CD4-positive, alpha-beta memory T cell (primary cell): ENCODE data around the gene ST3GAL4. TPM values are rescaled to one million over a fixed set of nuclear protein-coding genes. Genes with fewer than 3 reads are reported as not detected.

Experiments
- CTCF ChIA-PET: fragments of 350-600 bp; sonication (Branson Sonifier 250); formaldehyde crosslinking; loops from one replicate; lab custom pipeline; 2021; ENCODE audit warnings: inconsistent platforms; ENCODE audit not compliant: partially characterized antibody; lab: Charles Lee
- POLR2A ChIA-PET: fragments of 350-600 bp; sonication (Branson Sonifier 250); formaldehyde crosslinking; loops from one replicate; lab custom pipeline; 2021; ENCODE audit not compliant: partially characterized antibody; lab: Charles Lee
- DNase-seq, 5 donors: peaks; one replicate each; pipeline versions ENCODE4 v3.0.0 to v3.0.0-alpha.2; 2020 to 2022; ENCODE audit warnings: mixed read lengths in 1 of 5
- H3K27ac ChIP-seq: one replicate; pipeline ENCODE4 v1.7.0; 2013; ENCODE audit warnings: low read depth, low read length
- H3K27me3 ChIP-seq: 2 replicates; pipeline ENCODE4 v1.7.0; 2013; ENCODE audit warnings: mild to moderate bottlenecking, low read length, moderate library complexity; ENCODE audit not compliant: insufficient read depth
- H3K36me3 ChIP-seq: 2 replicates; pipeline ENCODE4 v1.7.0; 2013; ENCODE audit warnings: mild to moderate bottlenecking, low read length, moderate library complexity; ENCODE audit not compliant: insufficient read depth
- H3K4me1 ChIP-seq: 2 replicates; pipeline ENCODE4 v1.7.0; 2013; ENCODE audit warnings: mild to moderate bottlenecking, low read length, moderate library complexity; ENCODE audit not compliant: insufficient read depth
- H3K4me3 ChIP-seq, 2 donors: one replicate each; pipeline ENCODE4 v1.7.0; 2013; ENCODE audit warnings: low read length in 2 of 2, mild to moderate bottlenecking in 1 of 2
- H3K9me3 ChIP-seq, 2 donors: one replicate each; pipeline ENCODE4 v1.7.0; 2013; ENCODE audit warnings: low read length in 2 of 2, control low read depth in 1 of 2; ENCODE audit not compliant: control insufficient read depth in 1 of 2
- H3K27ac Mint-ChIP-seq, 7 donors: one replicate each; pipeline ENCODE4 v1.8.0; 2020 to 2021; ENCODE audit warnings: mixed read lengths in 7 of 7, mild to moderate bottlenecking in 6 of 7, inconsistent platforms in 3 of 7, moderate library complexity in 3 of 7
- H3K27me3 Mint-ChIP-seq, 2 donors: one replicate each; pipeline ENCODE4 v1.8.0; 2020 to 2021; ENCODE audit warnings: mixed read lengths in 2 of 2
- H3K36me3 Mint-ChIP-seq, 2 donors: one replicate each; pipeline ENCODE4 v1.8.0; 2020 to 2021; ENCODE audit warnings: mixed read lengths in 2 of 2, inconsistent platforms in 1 of 2, mild to moderate bottlenecking in 1 of 2
- H3K4me1 Mint-ChIP-seq, 4 donors: one replicate each; pipeline ENCODE4 v1.8.0; 2020 to 2021; ENCODE audit warnings: mixed read lengths in 4 of 4, mild to moderate bottlenecking in 1 of 4
- H3K4me3 Mint-ChIP-seq, 8 donors: one replicate each; pipeline ENCODE4 v1.8.0; 2020 to 2021; ENCODE audit warnings: mixed read lengths in 8 of 8, mild to moderate bottlenecking in 7 of 8, moderate library complexity in 6 of 8, inconsistent platforms in 3 of 8
- H3K9me3 Mint-ChIP-seq, 8 donors: one replicate each; pipeline ENCODE4 v1.8.0; 2020 to 2021; ENCODE audit warnings: mixed read lengths in 8 of 8, mild to moderate bottlenecking in 5 of 8, inconsistent platforms in 3 of 8, moderate library complexity in 1 of 8
- intact Hi-C: fragments of 100-400 bp; cut with micrococcal nuclease; formaldehyde crosslinking; loops from one replicate; pipeline ENCODE4 v1.15.1; 2023
- polyA plus RNA-seq, 2 donors: library from polyadenylated mRNA; unstranded; fragments of 300-500 nt; fragmentation: Illumina TruSeq; gene quantifications; one replicate each; pipeline ENCODE4 v1.2.3, GENCODE V29; 2021
- total RNA-seq, 2 experiments: library from RNA; stranded (reverse); gene quantifications; one replicate each; pipeline ENCODE4 v1.2.3, GENCODE V29; 2021

The ST3GAL4 gene
- total and polyA plus RNA-seq, 4 experiments from 2014 or later: 2.6 to 5.9 (median 3.6) TPM

DNA sequence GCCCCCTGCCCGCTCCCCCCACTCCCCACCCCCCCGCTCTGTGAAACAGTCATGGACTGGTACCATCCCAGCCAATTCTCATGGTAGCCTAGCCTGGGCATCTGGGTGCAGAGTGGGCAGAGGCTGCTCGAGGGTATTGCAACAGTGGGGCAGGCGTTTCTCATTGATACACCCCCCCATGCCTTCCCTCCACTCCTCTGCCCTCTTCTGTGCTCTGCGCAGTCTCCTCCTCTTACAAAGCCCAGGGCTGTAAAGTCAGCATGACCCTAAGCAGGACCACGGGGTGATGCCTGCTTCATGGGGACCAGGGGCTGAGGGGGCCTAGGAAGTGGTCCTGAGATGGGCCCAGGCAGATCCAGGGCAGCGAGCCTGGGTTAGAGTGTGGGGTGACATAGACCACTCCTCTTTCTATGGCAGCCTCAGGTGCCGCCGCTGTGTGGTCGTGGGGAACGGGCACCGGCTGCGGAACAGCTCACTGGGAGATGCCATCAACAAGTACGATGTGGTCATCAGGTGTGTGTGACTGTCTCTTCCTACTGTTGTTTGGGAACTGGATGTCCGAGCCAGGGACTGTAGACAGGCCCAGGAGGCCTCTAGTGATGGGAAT, 52.3 kb downstream of the ST3GAL4 start:
- no peak overlapping the region for H3K27ac ChIP-seq
- H3K4me3 ChIP-seq: no peak overlapping the region
- ChIA-PET CTCF (no interaction called here), POLR2A (no interaction called here)
- DNase-seq: no peak
- no peaks in the 10 kb centered on the region for H3K9me3 ChIP-seq
- no peaks in the 10 kb centered on the region for H3K9me3 Mint-ChIP-seq
- no peak overlapping the region for H3K4me3 Mint-ChIP-seq
- no peak overlapping the region for H3K27ac Mint-ChIP-seq
- no peaks in the 10 kb centered on the region for H3K4me1 ChIP-seq
- no peaks in the 10 kb centered on the region for H3K27me3 Mint-ChIP-seq
- peaks cover 10 to 19% of the 10 kb centered on the region in 2 donors for H3K36me3 Mint-ChIP-seq
- intact Hi-C loops: no loop called here
- H3K36me3 ChIP-seq: no peaks in the 10 kb centered on the region
- no peaks in the 10 kb centered on the region for H3K27me3 ChIP-seq
- H3K4me1 Mint-ChIP-seq: peaks cover 0 to 2% (median 0%) of the 10 kb centered on the region in 4 donors

DNA sequence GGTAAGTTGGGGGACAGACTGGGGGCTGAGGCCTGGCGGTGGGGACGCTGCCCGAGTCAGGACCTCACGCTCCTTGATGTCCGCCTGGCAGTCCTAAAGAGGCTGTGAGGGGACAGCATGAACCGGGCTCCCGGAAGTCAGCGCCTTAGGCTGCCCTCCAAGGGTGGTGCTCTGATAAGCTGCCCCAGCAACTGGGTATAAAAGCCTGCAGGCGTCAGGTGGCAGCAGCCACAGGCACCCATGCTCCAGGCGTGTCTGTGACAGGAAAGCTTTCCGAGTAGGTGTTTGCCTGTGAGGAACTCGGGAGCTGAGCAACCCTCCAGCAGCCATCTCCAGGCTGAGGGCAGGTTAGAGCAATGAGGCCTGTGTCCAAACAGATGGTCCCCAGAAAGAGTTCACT, 53.0 kb downstream of the ST3GAL4 start:
- intact Hi-C loops: no loop called here
- Histone ChIP-seq H3K36me3 (no peaks in the 10 kb centered on the region), H3K4me3 (no peak overlapping the region), H3K9me3 (no peaks in the 10 kb centered on the region), H3K27ac (no peak overlapping the region), H3K27me3 (no peaks in the 10 kb centered on the region), H3K4me1 (no peaks in the 10 kb centered on the region)
- Mint-ChIP-seq H3K9me3 (no peaks in the 10 kb centered on the region), H3K36me3 (peaks cover 10 to 19% of the 10 kb centered on the region in 2 donors), H3K27ac (no peak overlapping the region), H3K4me1 (peaks cover 0 to 2% (median 0%) of the 10 kb centered on the region in 4 donors), H3K4me3 (no peak overlapping the region), H3K27me3 (no peaks in the 10 kb centered on the region)
- DNase-seq: no peak
- ChIA-PET POLR2A (no interaction called here), CTCF (no interaction called here)

DNA sequence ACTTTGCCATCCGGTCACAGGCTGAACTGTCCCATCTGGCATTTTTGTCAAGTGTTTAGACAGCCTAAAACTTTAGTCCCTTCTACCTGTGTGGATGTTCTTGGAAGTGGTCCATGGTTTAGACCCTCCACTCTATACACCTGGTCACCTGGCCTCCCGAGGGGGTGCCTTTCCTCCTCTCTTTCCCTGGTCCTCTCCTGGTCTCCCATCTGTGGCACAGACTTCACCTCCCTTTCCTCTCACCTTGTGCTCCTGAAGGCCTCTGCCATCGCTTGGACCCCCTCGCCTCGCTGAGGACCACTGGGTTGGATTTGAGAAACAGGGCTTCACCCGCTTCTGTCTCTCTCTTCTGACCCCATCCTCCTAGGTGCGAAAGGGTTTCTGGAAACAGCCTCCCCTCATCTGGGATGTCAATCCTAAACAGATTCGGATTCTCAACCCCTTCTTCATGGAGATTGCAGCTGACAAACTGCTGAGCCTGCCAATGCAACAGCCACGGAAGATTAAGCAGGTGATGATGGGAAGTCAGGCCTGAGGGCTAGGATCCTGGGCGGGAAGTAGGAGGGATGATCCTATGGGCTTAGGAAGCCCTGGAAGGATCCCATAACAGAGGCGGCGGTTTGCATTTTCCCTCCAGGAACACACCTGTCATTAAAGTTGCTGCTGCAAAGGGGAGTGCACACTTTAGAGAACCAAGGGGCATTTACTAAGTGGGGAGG, 53.6 kb downstream of the ST3GAL4 start:
- Histone ChIP-seq H3K27me3 (no peaks in the 10 kb centered on the region), H3K27ac (no peak overlapping the region), H3K4me3 (no peak overlapping the region), H3K36me3 (no peaks in the 10 kb centered on the region), H3K9me3 (no peaks in the 10 kb centered on the region), H3K4me1 (no peaks in the 10 kb centered on the region)
- intact Hi-C loops: no loop called here
- Mint-ChIP-seq H3K4me1 (peaks cover 0 to 2% (median 0%) of the 10 kb centered on the region in 4 donors), H3K27me3 (no peaks in the 10 kb centered on the region), H3K9me3 (no peaks in the 10 kb centered on the region), H3K4me3 (no peak overlapping the region), H3K27ac (peak overlapping the region in 2 of 7 donors; percentile 16 to 54), H3K36me3 (peaks cover 10 to 19% of the 10 kb centered on the region in 2 donors)
- DNase-seq: no peak
- ChIA-PET POLR2A (no interaction called here), CTCF (no interaction called here)

DNA sequence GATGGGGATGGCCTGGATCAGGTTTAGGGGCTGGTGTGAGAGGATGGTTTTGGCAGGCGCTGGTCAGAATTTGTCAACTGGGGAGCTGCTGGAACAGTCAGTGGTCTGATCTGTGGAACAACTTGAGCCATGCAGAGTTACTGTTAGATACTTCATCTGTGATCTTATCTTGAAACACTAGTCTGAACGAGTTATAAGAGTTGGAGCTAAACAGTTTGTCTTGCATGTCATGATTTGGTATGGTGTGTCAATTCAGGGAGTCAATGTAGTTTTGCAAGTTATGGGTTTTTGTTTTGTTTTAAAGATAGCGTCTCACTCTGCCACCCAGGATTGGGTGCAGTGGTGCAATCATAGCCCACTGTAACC, 54.1 kb downstream of the ST3GAL4 start:
- Histone ChIP-seq H3K27me3 (no peaks in the 10 kb centered on the region), H3K4me1 (no peaks in the 10 kb centered on the region), H3K4me3 (no peak overlapping the region), H3K36me3 (no peaks in the 10 kb centered on the region), H3K9me3 (no peaks in the 10 kb centered on the region), H3K27ac (no peak overlapping the region)
- POLR2A ChIA-PET: no interaction called here
- CTCF ChIA-PET: no interaction called here
- Mint-ChIP-seq H3K27ac (peak overlapping the region in 1 of 7 donors; percentile 35), H3K27me3 (no peaks in the 10 kb centered on the region), H3K4me1 (peaks cover 0 to 2% (median 0%) of the 10 kb centered on the region in 4 donors), H3K9me3 (no peaks in the 10 kb centered on the region), H3K4me3 (no peak overlapping the region), H3K36me3 (peaks cover 8 to 19% of the 10 kb centered on the region in 2 donors)
- intact Hi-C loops: no loop called here
- no peak for DNase-seq

DNA sequence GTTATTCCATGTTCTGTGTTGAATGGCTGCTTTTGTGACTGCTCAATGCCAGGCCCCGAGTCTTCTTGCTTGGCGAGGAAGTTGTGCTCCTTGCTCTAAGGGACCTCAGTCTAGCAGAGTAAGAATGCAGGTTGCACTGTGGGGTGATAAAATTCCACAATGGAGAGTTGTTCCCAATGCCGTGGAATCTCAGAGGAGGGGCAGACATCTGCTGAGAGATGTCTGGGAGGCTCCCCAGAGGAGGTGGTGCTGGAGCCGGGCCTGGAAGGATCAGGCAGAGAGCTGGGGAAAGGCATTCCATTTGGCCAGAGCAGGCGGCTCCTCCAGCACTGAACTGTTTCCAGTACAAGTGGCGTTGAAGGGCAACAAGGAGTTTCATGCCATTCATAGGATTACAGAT, 55.2 kb downstream of the ST3GAL4 start:
- Histone ChIP-seq H3K27ac (no peak overlapping the region), H3K36me3 (no peaks in the 10 kb centered on the region), H3K4me3 (no peak overlapping the region), H3K9me3 (no peaks in the 10 kb centered on the region), H3K27me3 (no peaks in the 10 kb centered on the region), H3K4me1 (no peaks in the 10 kb centered on the region)
- ChIA-PET POLR2A (no interaction called here), CTCF (interaction anchor here (1.3 kb wide), 1 partner anchor 70 kb away, joined by 5 read pairs; no protein-coding TSS in a partner anchor)
- H3K9me3 Mint-ChIP-seq: no peaks in the 10 kb centered on the region
- H3K27ac Mint-ChIP-seq: peak overlapping the region in 1 of 7 donors; percentile 61
- intact Hi-C loops: no loop called here
- no peak overlapping the region for H3K4me3 Mint-ChIP-seq
- H3K4me1 Mint-ChIP-seq: peaks cover 0 to 2% (median under 1%) of the 10 kb centered on the region in 4 donors
- DNase-seq: no peak
- peaks cover 8 to 19% of the 10 kb centered on the region in 2 donors for H3K36me3 Mint-ChIP-seq
- H3K27me3 Mint-ChIP-seq: no peaks in the 10 kb centered on the region

DNA sequence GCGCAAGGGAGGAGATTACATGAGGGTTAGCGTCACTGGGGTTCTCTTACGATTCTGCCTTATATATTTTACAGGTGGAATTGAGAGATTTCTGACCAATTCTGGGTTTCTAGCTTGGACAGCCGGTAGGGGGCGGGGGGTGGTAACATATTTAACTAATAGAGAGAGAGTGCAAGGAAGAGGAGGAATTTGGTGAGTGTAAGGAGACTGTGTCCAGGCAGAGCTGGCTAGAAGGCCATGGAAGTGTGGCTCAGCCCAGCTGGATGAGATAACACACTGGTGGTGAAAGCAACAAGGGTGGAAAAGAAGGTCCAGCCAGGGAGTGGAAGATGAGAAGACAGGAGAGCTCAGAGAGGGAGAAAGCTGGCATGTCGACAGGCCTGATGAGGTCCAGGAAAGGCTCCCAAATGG, 56.5 kb downstream of the ST3GAL4 start:
- H3K27me3 ChIP-seq: no peaks in the 10 kb centered on the region
- no peak for DNase-seq
- H3K27ac ChIP-seq: no peak overlapping the region
- no peak overlapping the region for H3K4me3 ChIP-seq
- H3K4me1 ChIP-seq: peaks cover 9% of the 10 kb centered on the region
- no peaks in the 10 kb centered on the region for H3K9me3 ChIP-seq
- CTCF ChIA-PET: interaction anchor here (1.3 kb wide), 1 partner anchor 69 kb away, joined by 5 read pairs; no protein-coding TSS in a partner anchor
- Mint-ChIP-seq H3K4me1 (peaks cover 7 to 9% (median 7%) of the 10 kb centered on the region in 4 donors), H3K36me3 (peaks cover 8 to 19% of the 10 kb centered on the region in 2 donors), H3K27me3 (no peaks in the 10 kb centered on the region), H3K4me3 (peak overlapping the region in 1 of 8 donors; percentile 58), H3K27ac (no peak overlapping the region), H3K9me3 (no peaks in the 10 kb centered on the region)
- no peaks in the 10 kb centered on the region for H3K36me3 ChIP-seq
- intact Hi-C loops: no loop called here
- POLR2A ChIA-PET: no interaction called here

DNA sequence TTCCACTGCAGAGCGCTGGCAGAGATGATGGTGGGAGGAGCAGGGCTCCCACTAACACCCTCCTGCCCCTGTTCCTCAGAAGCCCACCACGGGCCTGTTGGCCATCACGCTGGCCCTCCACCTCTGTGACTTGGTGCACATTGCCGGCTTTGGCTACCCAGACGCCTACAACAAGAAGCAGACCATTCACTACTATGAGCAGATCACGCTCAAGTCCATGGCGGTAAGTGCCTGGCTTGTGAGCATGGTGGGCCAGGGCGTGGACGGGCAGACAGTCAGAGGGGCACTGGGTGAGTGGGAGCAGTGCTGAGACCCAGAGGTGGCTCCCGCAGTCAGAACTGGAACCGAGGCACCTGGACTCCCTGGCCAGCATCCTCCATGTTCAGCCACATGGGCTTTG, 57.9 kb downstream of the ST3GAL4 start:
- Mint-ChIP-seq H3K27ac (no peak overlapping the region), H3K4me1 (peaks cover 7 to 9% (median 7%) of the 10 kb centered on the region in 4 donors), H3K9me3 (no peaks in the 10 kb centered on the region), H3K36me3 (peaks cover 7 to 19% of the 10 kb centered on the region in 2 donors), H3K4me3 (no peak overlapping the region), H3K27me3 (no peaks in the 10 kb centered on the region)
- Histone ChIP-seq H3K4me1 (peaks cover 9% of the 10 kb centered on the region), H3K4me3 (no peak overlapping the region), H3K27ac (no peak overlapping the region), H3K9me3 (no peaks in the 10 kb centered on the region), H3K36me3 (no peaks in the 10 kb centered on the region), H3K27me3 (no peaks in the 10 kb centered on the region)
- no peak for DNase-seq
- intact Hi-C loops: no loop called here
- POLR2A ChIA-PET: no interaction called here
- CTCF ChIA-PET: interaction anchor here (0.8 to 1.4 kb wide), 2 partner anchors 67 to 102 kb away, joined by 3 read pairs; no protein-coding TSS in a partner anchor
